HepG2 (cell line): ENCODE results near the gene MPC2. TPM values are rescaled to one million over a fixed set of nuclear protein-coding genes. Genes with fewer than 3 reads are reported as not detected.

ENCODE experiments used
- AGO1 ChIP-seq: fragments of 200-400 bp; formaldehyde crosslinking; IDR thresholded peaks from 2 replicates; pipeline ENCODE4 v1.6.1; 2017; ENCODE audit warnings: mild to moderate bottlenecking, low read depth, low read length, moderate library complexity; ENCODE audit not compliant: poor library complexity, severe bottlenecking
- BATF2 ChIP-seq: sonication (generic); formaldehyde crosslinking; IDR thresholded peaks from 2 replicates; pipeline ENCODE4 v1.8.0; 2022; ENCODE audit warnings: mild to moderate bottlenecking, missing genetic modification reagents, moderate library complexity
- CBX2 ChIP-seq, 2 experiments: fragments of 200-600 bp in 1 of 2; sonication (generic); formaldehyde crosslinking in 1 of 2; IDR thresholded peaks; 2 replicates each; pipeline versions ENCODE4 v1.7.0 to v1.8.1; 2018 to 2022; ENCODE audit warnings: low read depth in 2 of 2, low read length in 1 of 2, mild to moderate bottlenecking in 1 of 2, missing genetic modification reagents in 1 of 2
- CBX5 ChIP-seq: sonication (generic); formaldehyde crosslinking; IDR thresholded peaks from 2 replicates; pipeline ENCODE4 v1.4.0; 2020; ENCODE audit warnings: missing genetic modification reagents, borderline replicate concordance
- CEBPB ChIP-seq: IDR thresholded peaks from 2 replicates; pipeline ENCODE4 v1.6.1; 2011; ENCODE audit warnings: low read depth, low read length, improper control_type of control experiment, borderline replicate concordance
- E2F2 ChIP-seq: sonication (generic); formaldehyde crosslinking; IDR thresholded peaks from 2 replicates; pipeline ENCODE4 v1.4.0; 2020; ENCODE audit warnings: missing genetic modification reagents, borderline replicate concordance
- FOXK1 ChIP-seq: sonication (generic); formaldehyde crosslinking; IDR thresholded peaks from 2 replicates; pipeline ENCODE4 v1.4.0; 2020; ENCODE audit warnings: low read depth, missing genetic modification reagents, borderline replicate concordance
- FOXK2 ChIP-seq: fragments of 450-650 bp; IDR thresholded peaks from 2 replicates; pipeline ENCODE4 v1.6.1; 2016
- HMG20B ChIP-seq: conservative IDR thresholded peaks from 2 replicates; pipeline ENCODE4 v1.6.1; 2016; ENCODE audit warnings: missing genetic modification reagents, missing compliant biosample characterization
- HMGA1 ChIP-seq: sonication (generic); formaldehyde crosslinking; conservative IDR thresholded peaks from 2 replicates; pipeline ENCODE4 v1.4.0; 2020; ENCODE audit warnings: missing genetic modification reagents
- HOXD1 ChIP-seq: sonication (generic); formaldehyde crosslinking; IDR thresholded peaks from 2 replicates; pipeline ENCODE4 v1.5.0; 2020; ENCODE audit warnings: missing genetic modification reagents
- KAT2B ChIP-seq: fragments of 150-350 bp; IDR thresholded peaks from 2 replicates; pipeline ENCODE4 v1.6.1; 2014; ENCODE audit warnings: low read depth, low read length, borderline replicate concordance
- MIER3 ChIP-seq: IDR thresholded peaks from 2 replicates; pipeline ENCODE4 v1.6.1; 2016; ENCODE audit warnings: missing compliant biosample characterization, borderline replicate concordance
- NR1H2 ChIP-seq: sonication (generic); formaldehyde crosslinking; IDR thresholded peaks from 2 replicates; pipeline ENCODE4 v1.8.1; 2022; ENCODE audit warnings: low read depth, missing genetic modification reagents, borderline replicate concordance
- PHF21A ChIP-seq: sonication (generic); formaldehyde crosslinking; IDR thresholded peaks from 2 replicates; pipeline ENCODE4 v1.5.0; 2020; ENCODE audit warnings: mild to moderate bottlenecking, missing genetic modification reagents
- SNAPC4 ChIP-seq: sonication (generic); formaldehyde crosslinking; IDR thresholded peaks from 2 replicates; pipeline ENCODE4 v1.4.0; 2020; ENCODE audit warnings: mild to moderate bottlenecking, missing genetic modification reagents
- SRSF1 ChIP-seq: fragments of 200-400 bp; formaldehyde crosslinking; optimal IDR thresholded peaks from 2 replicates; pipeline ENCODE3; 2017; ENCODE audit warnings: mild to moderate bottlenecking, low read depth, low read length, moderate library complexity
- YY1 ChIP-seq: IDR thresholded peaks from 2 replicates; pipeline ENCODE4 v1.6.1; 2011; ENCODE audit warnings: low read length, low read depth, moderate library complexity, mild to moderate bottlenecking; ENCODE audit not compliant: insufficient read depth, insufficient replicate concordance
- ZFP41 ChIP-seq: sonication (generic); formaldehyde crosslinking; IDR thresholded peaks from 2 replicates; pipeline ENCODE4 v1.4.0; 2020; ENCODE audit warnings: mild to moderate bottlenecking, missing genetic modification reagents, borderline replicate concordance
- ZNF275 ChIP-seq: sonication (generic); formaldehyde crosslinking; IDR thresholded peaks from 2 replicates; pipeline ENCODE4 v1.8.0; 2022; ENCODE audit warnings: missing genetic modification reagents, mild to moderate bottlenecking, inconsistent platforms, borderline replicate concordance
- ZNF564 ChIP-seq: sonication (generic); formaldehyde crosslinking; IDR thresholded peaks from 2 replicates; pipeline ENCODE4 v1.8.1; 2023; ENCODE audit warnings: mild to moderate bottlenecking, missing genetic modification reagents
- ZNF660 ChIP-seq: sonication (generic); formaldehyde crosslinking; IDR thresholded peaks from 2 replicates; pipeline ENCODE4 v1.5.1; 2020; ENCODE audit warnings: mild to moderate bottlenecking, low read depth, missing genetic modification reagents, borderline replicate concordance
- ZNF780A ChIP-seq: sonication (generic); formaldehyde crosslinking; IDR thresholded peaks from 2 replicates; pipeline ENCODE4 v1.8.0; 2022; ENCODE audit warnings: mild to moderate bottlenecking, missing genetic modification reagents, moderate library complexity
- polyA plus RNA-seq, 8 experiments: library from polyadenylated mRNA; depleted of rRNA in 3 of 8; stranded (reverse) in 7 of 8; unstranded in 1 of 8; fragments of >200 nt; fragmentation: Illumina TruSeq in 4 of 8; extraction: Trizol in 4 of 8; gene quantifications; 2 replicates each; pipeline versions ENCODE4 v1.2.1 to v1.2.3, GENCODE V29; 2011 to 2016; ENCODE audit warnings: low read depth in 4 of 8, missing spikeins in 1 of 8, mixed read lengths in 1 of 8; ENCODE audit not compliant: insufficient read depth in 1 of 8
- total RNA-seq, 5 experiments: library from RNA; depleted of rRNA; stranded (reverse); fragments of >200 nt; fragmentation: Illumina TruSeq; extraction: Trizol; gene quantifications; 2 replicates each; pipeline ENCODE4 v1.2.3, GENCODE V29; 2016; ENCODE audit warnings: low read depth in 1 of 5

Gene MPC2
- total and polyA plus RNA-seq, 2 of the 13 experiments (the other 11 are each of a cell fraction or from before 2014, with no cell fraction given) = 38.8 to 136 TPM

- TF ChIP-seq ZFP41 (CRISPR knock-in tag) (no peak), KAT2B (no peak), YY1 (peak; percentile 10), SRSF1 (no peak), ZNF564 (CRISPR knock-in tag) (no peak), HOXD1 (CRISPR knock-in tag) (no peak), SNAPC4 (CRISPR knock-in tag) (no peak), FOXK1 (no peak), E2F2 (CRISPR knock-in tag) (no peak), NR1H2 (no peak), CBX5 (CRISPR knock-in tag) (peak; percentile 82; the same call in 1 of the 2 replicates), BATF2 (CRISPR knock-in tag) (no peak), CEBPB (no peak), AGO1 (no peak), HMGA1 (CRISPR knock-in tag) (no peak), CBX2 (IDR thresholded peaks at IDR 0.05; ENCODE audit: low read depth, low read length) (no peak), CBX2 (CRISPR knock-in tag; IDR thresholded peaks at IDR 0.05; ENCODE audit: low read depth) (no peak), HMG20B (CRISPR knock-in tag) (0 out of 2 replicates have a peak, but pooled peaks have one; percentile 19), ZNF660 (CRISPR knock-in tag) (no peak), ZNF780A (CRISPR knock-in tag) (no peak), MIER3 (CRISPR knock-in tag) (no peak), FOXK2 (no peak), ZNF275 (CRISPR knock-in tag) (no peak), PHF21A (CRISPR knock-in tag) (peak; percentile 35; the same call in 1 of the 2 replicates)
These were observed 10.3 kb downstream of the MPC2 start (continued) for GRCh38 chr1:167926486-167926997.
